Inflammatory macrophage treated with lipopolysaccharide for 1 hour (primary cell): ENCODE measurements around the gene CAND2.

Source experiments
- DNase-seq, 2 donors: peaks; one replicate each; pipeline ENCODE4 v3.0.0-alpha.2; 2020 to 2022

The CAND2 gene

GRCh38 chr3:12796171-12797123 lies at the start of gene CAND2:
Gene CAND2, plus strand, starts transcription at chr3:12796680. Its CDS starts 41 bp downstream, at chr3:12796721.
- DNase-seq, result no peak

- no peak for DNase-seq
These were observed 48.0 kb upstream of the CAND2 start for GRCh38 chr3:12748477-12748876.

- DNase-seq, result no peak
These were observed 46.3 kb upstream of the CAND2 start for GRCh38 chr3:12750223-12750622.

GRCh38 chr3:12750658-12751071 lies 45.8 kb upstream of the CAND2 start:
- DNase-seq, result peak in 1 of 2 donors; percentile 15

- DNase-seq, result no peak
These were observed 44.9 kb upstream of the CAND2 start for GRCh38 chr3:12751571-12751970.

- no peak for DNase-seq
These were observed 44.4 kb upstream of the CAND2 start for GRCh38 chr3:12752102-12752501.

GRCh38 chr3:12752809-12753208 lies 43.7 kb upstream of the CAND2 start:
- DNase-seq, result peak in 1 of 2 donors; percentile 36

GRCh38 chr3:12753275-12754028 lies 43.0 kb upstream of the CAND2 start:
- no peak for DNase-seq

GRCh38 chr3:12754313-12754712 lies 42.2 kb upstream of the CAND2 start:
- no peak for DNase-seq

GRCh38 chr3:12755754-12756153 lies 40.7 kb upstream of the CAND2 start:
- no peak for DNase-seq

GRCh38 chr3:12756175-12756574 lies 40.3 kb upstream of the CAND2 start:
- no peak for DNase-seq

GRCh38 chr3:12756635-12757034 lies 39.8 kb upstream of the CAND2 start:
- no peak for DNase-seq

GRCh38 chr3:12758025-12758781 lies 38.3 kb upstream of the CAND2 start:
- peak; percentile 30 to 40 for DNase-seq

GRCh38 chr3:12759097-12759679 lies 37.3 kb upstream of the CAND2 start, which contains the start of gene TMEM40:
Gene TMEM40, minus strand, starts transcription at chr3:12759259. Its CDS starts 9,427 bp downstream, at chr3:12749832.
- no peak for DNase-seq

- no peak for DNase-seq
These were observed 36.6 kb upstream of the CAND2 start for GRCh38 chr3:12759693-12760565.

GRCh38 chr3:12764171-12764776 lies 32.2 kb upstream of the CAND2 start:
- DNase-seq, result no peak

- DNase-seq, result no peak
These were observed 29.9 kb upstream of the CAND2 start for GRCh38 chr3:12766541-12766940.

- DNase-seq, result no peak
These were observed 27.6 kb upstream of the CAND2 start for GRCh38 chr3:12768579-12769527.

- no peak for DNase-seq
These were observed 26.7 kb upstream of the CAND2 start for GRCh38 chr3:12769761-12770160.

GRCh38 chr3:12771236-12771635 lies 25.2 kb upstream of the CAND2 start:
- no peak for DNase-seq
